GM23248 (cell line): ENCODE measurements around the gene LINGO1. TPM values are rescaled to one million over a fixed set of nuclear protein-coding genes. Genes with fewer than 3 reads are reported as not detected.

Source experiments
- DNase-seq: peaks from one replicate; pipeline ENCODE4 v3.0.0-alpha.2; 2015
- H2AFZ ChIP-seq: fragments of 200-600 bp; sonication (generic); 2 replicates; pipeline ENCODE4 v1.6.1; 2016; ENCODE audit warnings: antibody characterized with exemption
- H3F3A ChIP-seq: fragments of 200-600 bp; sonication (generic); 2 replicates; pipeline ENCODE4 v1.6.1; 2016; ENCODE audit warnings: mild to moderate bottlenecking, antibody characterized with exemption, mixed run types; ENCODE audit not compliant: insufficient read depth
- H3K27ac ChIP-seq: fragments of 200-600 bp; sonication (generic); 2 replicates; pipeline ENCODE4 v1.5.1; 2016; ENCODE audit warnings: mild to moderate bottlenecking
- H3K27me3 ChIP-seq: fragments of 200-600 bp; sonication (generic); replicated peaks from 2 replicates; pipeline ENCODE4 v1.6.1; 2016; ENCODE audit warnings: mild to moderate bottlenecking; ENCODE audit not compliant: insufficient read depth
- H3K36me3 ChIP-seq: fragments of 200-600 bp; sonication (generic); 2 replicates; pipeline ENCODE4 v1.6.1; 2016; ENCODE audit warnings: low read depth, mild to moderate bottlenecking
- H3K4me1 ChIP-seq: fragments of 200-600 bp; sonication (generic); 2 replicates; pipeline ENCODE4 v1.6.1; 2016; ENCODE audit warnings: mild to moderate bottlenecking; ENCODE audit not compliant: insufficient read depth
- H3K4me2 ChIP-seq: fragments of 200-600 bp; sonication (generic); one replicate; pipeline ENCODE4 v1.6.1; 2016; ENCODE audit warnings: mild to moderate bottlenecking; ENCODE audit not compliant: unreplicated experiment
- H3K4me3 ChIP-seq: fragments of 200-600 bp; sonication (generic); 2 replicates; pipeline ENCODE4 v1.5.1; 2016; ENCODE audit warnings: mild to moderate bottlenecking
- H3K79me2 ChIP-seq: fragments of 200-600 bp; sonication (generic); 2 replicates; pipeline ENCODE4 v1.6.1; 2016; ENCODE audit warnings: mild to moderate bottlenecking; ENCODE audit not compliant: insufficient read depth
- H3K9ac ChIP-seq: fragments of 200-600 bp; sonication (generic); 2 replicates; pipeline ENCODE4 v1.6.1; 2016; ENCODE audit warnings: mild to moderate bottlenecking
- H3K9me2 ChIP-seq: fragments of 200-600 bp; sonication (generic); 2 replicates; pipeline ENCODE4 v1.6.1; 2016; ENCODE audit warnings: mixed run types, mild to moderate bottlenecking, moderate library complexity; ENCODE audit not compliant: insufficient read depth
- H3K9me3 ChIP-seq: fragments of 200-600 bp; sonication (generic); one replicate; pipeline ENCODE4 v1.6.1; 2017; ENCODE audit warnings: low read depth
- H4K20me1 ChIP-seq: fragments of 200-600 bp; sonication (generic); 2 replicates; pipeline ENCODE4 v1.6.0; 2016; ENCODE audit not compliant: insufficient read depth
- EZH2 ChIP-seq: fragments of 200-600 bp; sonication (generic); IDR thresholded peaks from 2 replicates; pipeline ENCODE4 v1.6.1; 2018; ENCODE audit warnings: antibody characterized with exemption, mild to moderate bottlenecking; ENCODE audit not compliant: insufficient read depth, poor library complexity, severe bottlenecking
- EZH2phosphoT487 ChIP-seq: fragments of 200-600 bp; sonication (generic); IDR thresholded peaks from 2 replicates; pipeline ENCODE4 v1.6.1; 2018; ENCODE audit warnings: antibody characterized with exemption, moderate library complexity, mild to moderate bottlenecking, low read depth; ENCODE audit not compliant: insufficient read depth
- WGBS, 2 experiments: methylation state at CpG; one replicate each; pipeline ENCODE4 v1.1.6; 2015 to 2017; ENCODE audit warnings: low lambda C conversion rate in 2 of 2, low coverage in 1 of 2; ENCODE audit errors: missing lambda C conversion rate in 2 of 2; 5-methylcytosine and 5-hydroxymethylcytosine counted together
- in situ Hi-C: fragments of 300-500 bp; cut with MboI; formaldehyde crosslinking; loops from 2 replicates; pipeline ENCODE4 v1.15.0; 2020
- polyA plus RNA-seq: library from polyadenylated mRNA; unstranded; fragments of >200 nt; fragmentation: Nextera tagmentation; extraction: Ambion mirVana; gene quantifications from 2 replicates; pipeline ENCODE4 v1.2.1, GENCODE V29; 2016
- total RNA-seq: library from RNA; depleted of rRNA; stranded (reverse); fragments of >200 nt; shearing (Covaris generic); gene quantifications from 2 replicates; pipeline ENCODE4 v1.2.3, GENCODE V29; 2014

LINGO1 gene
- total and polyA plus RNA-seq, 2 experiments from 2014 or later: not detected

GRCh38 chr15:77579498-77580188, 53.1 kb downstream of the LINGO1 start:
- no peak for TF ChIP-seq EZH2phosphoT487
- TF ChIP-seq EZH2: no peak
- H3K27ac ChIP-seq: no peak overlapping the region
- no peaks in the 10 kb centered on the region for H3K4me1 ChIP-seq
- H4K20me1 ChIP-seq: no peaks in the 10 kb centered on the region
- DNase-seq: no peak
- no peaks in the 10 kb centered on the region for H3F3A ChIP-seq
- no peak overlapping the region for H3K4me3 ChIP-seq
- WGBS, 2 experiments: 72 to 78% methylated on average over 13 of the region's 13 CpGs
- H3K36me3 ChIP-seq: no peaks in the 10 kb centered on the region
- H3K4me2 ChIP-seq: no peak overlapping the region
- in situ Hi-C loops: no loop called here
- H2AFZ ChIP-seq: no peak overlapping the region
- H3K9me3 ChIP-seq: no peaks in the 10 kb centered on the region
- peaks cover 2% of the 10 kb centered on the region; the same call in 1 of the 2 replicates for H3K27me3 ChIP-seq
- H3K79me2 ChIP-seq: no peaks in the 10 kb centered on the region
- no peaks in the 10 kb centered on the region for H3K9me2 ChIP-seq
- no peak overlapping the region for H3K9ac ChIP-seq

GRCh38 chr15:77578641-77579372, 53.9 kb downstream of the LINGO1 start:
- peaks cover 11% of the 10 kb centered on the region; the same call in 1 of the 2 replicates for H3K27me3 ChIP-seq
- H2AFZ ChIP-seq: no peak overlapping the region
- H3K4me3 ChIP-seq: no peak overlapping the region
- no peaks in the 10 kb centered on the region for H3K4me1 ChIP-seq
- no peaks in the 10 kb centered on the region for H3F3A ChIP-seq
- 72 to 74% methylated on average over 14 to 15 of the region's 15 CpGs for WGBS, 2 experiments
- no peak overlapping the region for H3K27ac ChIP-seq
- H3K9me3 ChIP-seq: no peaks in the 10 kb centered on the region
- TF ChIP-seq EZH2 (no peak), EZH2phosphoT487 (no peak)
- H3K36me3 ChIP-seq: no peaks in the 10 kb centered on the region
- no peak overlapping the region for H3K4me2 ChIP-seq
- H3K9ac ChIP-seq: no peak overlapping the region
- DNase-seq: no peak
- in situ Hi-C loops: no loop called here
- no peaks in the 10 kb centered on the region for H3K9me2 ChIP-seq
- no peaks in the 10 kb centered on the region for H3K79me2 ChIP-seq
- no peaks in the 10 kb centered on the region for H4K20me1 ChIP-seq

GRCh38 chr15:77577366-77577950, 55.3 kb downstream of the LINGO1 start:
- Histone ChIP-seq H3K4me3 (no peak overlapping the region), H3K27me3 (0 out of 2 replicates have a peak, but pooled peaks cover 12% of the 10 kb centered on the region), H3K4me2 (no peak overlapping the region), H3K4me1 (no peaks in the 10 kb centered on the region), H3K9ac (no peak overlapping the region), H3K9me3 (no peaks in the 10 kb centered on the region), H3K27ac (no peak overlapping the region), H2AFZ (no peak overlapping the region), H3K79me2 (no peaks in the 10 kb centered on the region), H3K36me3 (no peaks in the 10 kb centered on the region), H3K9me2 (no peaks in the 10 kb centered on the region), H3F3A (no peaks in the 10 kb centered on the region), H4K20me1 (no peaks in the 10 kb centered on the region)
- WGBS, 2 experiments: 56 to 57% methylated on average over 9 of the region's 9 CpGs
- DNase-seq: no peak
- no peak for TF ChIP-seq EZH2phosphoT487
- no peak for TF ChIP-seq EZH2
- in situ Hi-C loops: no loop called here

GRCh38 chr15:77576538-77576937, 56.2 kb downstream of the LINGO1 start:
- DNase-seq: no peak
- no peak overlapping the region for H2AFZ ChIP-seq
- no peaks in the 10 kb centered on the region for H3K4me1 ChIP-seq
- H3K27ac ChIP-seq: no peak overlapping the region
- H3K9ac ChIP-seq: no peak overlapping the region
- H3K79me2 ChIP-seq: no peaks in the 10 kb centered on the region
- H3K9me3 ChIP-seq: no peaks in the 10 kb centered on the region
- 81 to 85% methylated on average over 1 of the region's 1 CpG for WGBS, 2 experiments
- H3F3A ChIP-seq: no peaks in the 10 kb centered on the region
- no peaks in the 10 kb centered on the region for H4K20me1 ChIP-seq
- H3K36me3 ChIP-seq: no peaks in the 10 kb centered on the region
- no peak overlapping the region for H3K4me2 ChIP-seq
- H3K4me3 ChIP-seq: no peak overlapping the region
- no peaks in the 10 kb centered on the region for H3K9me2 ChIP-seq
- in situ Hi-C loops: no loop called here
- 0 out of 2 replicates have a peak, but pooled peaks cover 12% of the 10 kb centered on the region for H3K27me3 ChIP-seq
- TF ChIP-seq EZH2phosphoT487: no peak
- no peak for TF ChIP-seq EZH2
